GF-D8 (cell line): ENCODE results near the gene NGEF.

Source experiments
- DNase-seq: peaks from one replicate; lab custom pipeline; 2025; lab: John Stamatoyannopoulos, UW

Gene NGEF

GRCh38 chr2:232898592-232899543, 114.2 kb downstream of the NGEF start:
- no peak for DNase-seq

GRCh38 chr2:232897598-232898408, 115.3 kb downstream of the NGEF start:
- no peak for DNase-seq

GRCh38 chr2:232896720-232897597, 116.1 kb downstream of the NGEF start:
- no peak for DNase-seq

- no peak for DNase-seq
Measured at GRCh38 chr2:232896111-232896510, 116.9 kb downstream of the NGEF start.

GRCh38 chr2:232894746-232895145, 118.3 kb downstream of the NGEF start:
- DNase-seq: no peak

GRCh38 chr2:232894251-232894650, 118.8 kb downstream of the NGEF start:
- no peak for DNase-seq

GRCh38 chr2:232893834-232894233, 119.2 kb downstream of the NGEF start:
- DNase-seq: no peak

GRCh38 chr2:232892843-232893242, 120.2 kb downstream of the NGEF start:
- DNase-seq: no peak

GRCh38 chr2:232892221-232892620, 120.8 kb downstream of the NGEF start:
- DNase-seq: no peak

- DNase-seq: no peak
Measured at GRCh38 chr2:232891621-232892071, 121.4 kb downstream of the NGEF start.

GRCh38 chr2:232890896-232891601, 122.0 kb downstream of the NGEF start:
- DNase-seq: no peak

- DNase-seq: no peak
Measured at GRCh38 chr2:232890536-232890895, 122.5 kb downstream of the NGEF start.

- no peak for DNase-seq
Measured at GRCh38 chr2:232889876-232890401, 123.1 kb downstream of the NGEF start.

GRCh38 chr2:232888839-232889529, 124.1 kb downstream of the NGEF start:
- no peak for DNase-seq

GRCh38 chr2:232888099-232888836, 124.8 kb downstream of the NGEF start:
- no peak for DNase-seq

GRCh38 chr2:232887171-232887850, 125.7 kb downstream of the NGEF start:
- DNase-seq: no peak

- no peak for DNase-seq
Measured at GRCh38 chr2:232886632-232887031, 126.4 kb downstream of the NGEF start.

GRCh38 chr2:232886176-232886575, 126.9 kb downstream of the NGEF start:
- DNase-seq: no peak
